Head of caudate nucleus (tissue), 42 donors: ENCODE measurements around the gene CC2D2A.
"Not testable (repeated sequence)": the region's sequence is repeated elsewhere in the genome, so short reads cannot be mapped to it uniquely, and the experiment has no call there.

Source experiments
- DNase-seq, 42 donors: peaks; one replicate each; pipeline versions ENCODE4 v3.0.0 to v3.0.0-alpha.2; 2020 to 2021; ENCODE audit warnings: mixed read lengths in 7 of 42
- intact Hi-C: fragments of 100-400 bp; cut with DNase I; formaldehyde crosslinking; loops from one replicate; pipeline ENCODE4 v1.15.0; 2022

The CC2D2A gene

DNA sequence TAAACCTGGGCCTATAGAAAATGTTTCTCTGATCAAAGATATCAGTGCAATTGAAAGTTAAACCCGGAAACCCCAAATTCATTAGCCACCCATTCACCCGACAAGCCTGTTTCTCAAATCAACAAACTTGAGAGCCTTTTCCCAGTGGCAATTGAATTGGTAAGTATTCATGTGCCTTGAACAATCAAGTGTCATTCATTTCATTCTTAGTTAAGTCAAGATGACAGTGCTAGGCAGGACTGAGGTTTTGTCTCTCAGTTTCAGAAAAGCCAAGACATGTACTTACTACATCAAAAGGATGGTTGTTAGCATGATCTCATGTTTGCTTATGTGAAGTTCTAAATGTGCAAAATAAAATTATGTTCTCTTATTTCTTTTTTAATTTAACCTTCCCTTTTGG, 32.3 kb downstream of the CC2D2A start:
- intact Hi-C loops = no loop called here
- DNase-seq = no peak

DNA sequence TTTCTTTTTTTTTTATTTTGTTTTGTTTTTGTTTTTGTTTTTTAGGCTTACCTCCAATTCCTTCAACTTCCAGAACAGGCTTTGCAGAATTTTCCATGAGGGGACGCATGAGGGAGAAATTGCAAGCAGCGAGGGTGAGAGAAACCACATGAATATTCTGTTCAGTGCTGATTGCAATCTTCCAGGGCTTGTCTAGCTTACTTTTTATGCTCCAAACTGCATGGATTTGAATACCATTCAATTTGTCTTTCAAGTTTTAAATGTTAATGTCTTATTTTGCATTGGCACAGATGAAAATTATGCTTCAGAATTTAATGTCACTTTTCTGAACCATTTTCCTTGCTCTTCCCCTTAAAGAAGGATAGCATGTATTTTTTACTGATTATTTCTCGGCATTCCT, 32.7 kb downstream of the CC2D2A start:
- no peak for DNase-seq
- intact Hi-C loops = no loop called here

DNA sequence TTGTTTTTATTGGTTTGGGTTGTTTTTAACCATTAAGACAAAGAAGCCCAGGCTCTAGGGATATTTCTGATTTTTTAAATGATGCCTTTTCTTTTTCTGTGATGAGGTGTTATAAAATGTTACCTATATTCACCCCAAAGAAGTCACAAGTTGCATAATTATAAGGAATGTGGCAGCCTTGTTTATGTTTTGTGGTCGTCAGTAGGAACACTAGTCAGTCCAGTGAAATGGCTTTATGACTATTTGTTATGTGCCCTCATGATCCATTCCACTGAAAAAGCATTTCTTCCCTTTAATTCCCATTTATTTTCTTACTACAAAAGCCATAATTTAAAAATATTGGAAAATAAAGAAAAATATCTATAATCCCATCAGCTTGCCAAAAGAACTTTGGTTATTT, 34.4 kb downstream of the CC2D2A start:
- no peak for DNase-seq
- intact Hi-C loops = no loop called here

DNA sequence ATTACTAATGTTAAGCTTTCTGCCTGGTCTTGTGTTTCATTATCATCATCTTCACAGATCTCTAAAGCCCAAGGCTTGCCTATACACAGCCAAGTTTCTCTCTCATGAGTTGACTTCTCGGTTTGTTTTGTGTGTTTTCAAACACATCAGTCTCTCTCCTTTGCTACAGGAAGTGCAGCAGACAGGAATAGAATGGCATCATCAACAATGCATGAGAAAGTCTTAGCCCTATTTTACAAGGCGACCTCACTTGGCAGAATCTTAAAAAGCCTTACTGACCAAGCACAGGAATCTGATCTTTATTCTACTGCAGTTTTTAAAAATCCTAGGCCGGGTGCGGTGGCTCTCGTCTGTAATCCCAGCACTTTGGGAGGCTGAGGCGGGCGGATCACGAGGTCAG, 36.8 kb downstream of the CC2D2A start:
- DNase-seq = no peak
- intact Hi-C loops = no loop called here

DNA sequence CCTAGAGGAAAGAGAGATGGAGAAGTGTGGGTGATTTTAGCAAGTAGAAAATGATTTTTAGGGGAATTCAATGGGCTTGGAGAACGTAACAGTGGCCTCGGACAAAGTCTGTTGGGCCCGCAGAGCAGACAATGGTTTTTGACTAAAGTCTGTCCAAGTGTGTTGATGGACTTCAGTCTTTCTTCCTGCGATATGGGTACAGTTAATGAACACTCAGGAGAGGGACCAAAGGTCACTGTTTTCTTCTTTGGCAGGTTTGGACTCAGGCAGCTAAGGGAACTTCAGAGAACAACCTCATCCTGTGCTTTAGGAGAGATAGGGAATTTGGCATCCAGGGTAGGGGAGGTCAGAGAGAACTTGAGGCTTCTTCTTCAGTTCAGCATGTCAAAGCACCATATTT, 38.0 kb downstream of the CC2D2A start:
- no peak for DNase-seq
- intact Hi-C loops = no loop called here

DNA sequence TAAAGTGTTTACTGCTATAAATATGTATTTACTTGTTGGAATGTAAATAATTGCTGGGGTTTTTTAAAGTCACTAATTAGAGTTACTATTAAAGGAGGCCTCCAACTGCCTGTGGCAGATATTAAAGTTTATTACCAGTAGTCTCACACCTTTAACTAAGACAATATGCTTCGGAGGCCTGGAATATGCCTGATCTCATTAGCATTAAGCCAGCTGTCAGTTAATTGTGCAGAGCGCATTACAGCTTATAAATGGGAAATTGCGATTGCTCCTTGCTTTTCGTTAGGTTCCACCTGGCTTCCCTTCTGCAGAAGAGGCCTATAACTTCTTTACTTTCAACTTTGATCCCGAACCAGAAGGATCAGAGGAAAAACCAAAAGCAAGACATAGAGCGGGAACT, 41.3 kb downstream of the CC2D2A start:
- DNase-seq = no peak
- intact Hi-C loops = no loop called here

DNA sequence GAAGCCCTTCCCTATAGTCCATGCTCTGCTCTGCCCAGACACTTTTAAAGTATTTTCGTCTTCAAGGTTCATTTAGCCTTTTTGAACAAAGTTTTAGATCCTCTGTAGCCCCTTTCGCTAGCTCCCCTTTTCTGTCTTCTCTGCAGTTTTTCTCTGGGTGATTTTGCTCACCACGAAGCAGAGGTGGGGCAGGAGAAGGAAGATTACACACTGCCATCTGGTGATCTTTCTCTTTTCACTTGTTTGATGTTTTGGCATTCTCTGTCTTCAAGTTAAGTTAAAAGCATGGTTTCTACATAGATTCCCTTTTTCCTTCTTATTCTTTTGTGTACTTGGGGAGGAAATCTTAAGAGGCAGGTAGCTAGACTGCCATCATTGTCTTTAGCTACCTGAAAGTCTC, 43.9 kb downstream of the CC2D2A start:
- intact Hi-C loops = no loop called here
- DNase-seq = no peak

DNA sequence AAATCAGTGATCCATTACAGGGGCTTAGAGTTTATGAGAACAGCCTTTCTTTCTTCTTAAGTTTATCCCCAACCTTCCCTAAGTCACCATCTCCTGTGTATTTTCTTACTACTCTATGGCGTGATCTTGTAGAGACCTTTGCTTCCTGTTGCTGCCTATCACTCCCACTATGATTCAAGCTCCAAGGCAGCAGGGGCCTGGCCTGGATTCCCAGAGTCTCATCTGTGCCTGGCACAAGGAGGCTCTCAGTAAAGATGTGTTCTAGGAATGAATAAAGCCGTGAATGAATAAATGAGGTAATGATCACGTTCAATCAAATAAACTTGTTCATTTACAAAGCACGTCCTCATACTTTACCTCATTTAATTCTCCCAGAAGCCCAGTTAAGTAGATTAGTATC, 45.4 kb downstream of the CC2D2A start:
- intact Hi-C loops = no loop called here
- DNase-seq = peak in 4 of 42 donors; percentile 7 to 46 (median 16)

DNA sequence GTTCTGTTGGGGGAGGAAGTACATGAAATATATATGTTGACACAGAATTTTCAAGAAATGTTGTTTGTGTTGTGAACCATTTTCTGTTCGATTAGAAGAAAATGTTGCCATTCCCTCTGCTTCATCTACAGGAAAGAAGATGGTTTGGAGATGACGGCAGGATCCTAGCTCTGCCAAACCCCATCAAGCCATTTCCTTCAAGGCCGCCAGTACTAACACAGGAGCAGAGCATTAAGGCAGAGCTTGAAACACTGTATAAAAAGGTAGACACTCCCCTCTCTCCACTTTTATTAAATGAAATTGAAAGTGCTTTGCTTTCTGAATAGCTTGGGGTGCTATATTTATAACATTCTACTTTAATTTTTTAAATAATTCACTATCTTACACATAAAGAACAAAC, 46.8 kb downstream of the CC2D2A start:
- no peak for DNase-seq
- intact Hi-C loops = no loop called here

DNA sequence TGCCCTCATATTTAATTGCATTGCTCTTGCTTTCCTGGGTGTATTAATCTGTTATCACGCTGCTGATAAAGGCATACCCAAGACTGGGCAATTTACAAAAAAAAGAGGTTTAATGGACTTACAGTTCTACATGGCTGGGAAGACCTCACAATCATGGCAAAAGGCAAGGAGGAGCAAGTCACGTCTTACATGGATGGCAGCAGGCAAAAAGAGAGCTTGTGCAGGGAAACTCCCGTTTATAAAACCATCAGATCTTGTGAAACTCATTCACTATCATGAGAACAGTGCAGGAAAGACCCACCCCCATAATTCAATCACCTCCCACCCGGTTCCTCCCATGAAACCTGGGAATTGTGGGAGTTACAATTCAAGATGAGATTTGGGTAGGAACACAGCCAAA, 48.0 kb downstream of the CC2D2A start:
- intact Hi-C loops, DNase-seq: not testable (repeated sequence)

DNA sequence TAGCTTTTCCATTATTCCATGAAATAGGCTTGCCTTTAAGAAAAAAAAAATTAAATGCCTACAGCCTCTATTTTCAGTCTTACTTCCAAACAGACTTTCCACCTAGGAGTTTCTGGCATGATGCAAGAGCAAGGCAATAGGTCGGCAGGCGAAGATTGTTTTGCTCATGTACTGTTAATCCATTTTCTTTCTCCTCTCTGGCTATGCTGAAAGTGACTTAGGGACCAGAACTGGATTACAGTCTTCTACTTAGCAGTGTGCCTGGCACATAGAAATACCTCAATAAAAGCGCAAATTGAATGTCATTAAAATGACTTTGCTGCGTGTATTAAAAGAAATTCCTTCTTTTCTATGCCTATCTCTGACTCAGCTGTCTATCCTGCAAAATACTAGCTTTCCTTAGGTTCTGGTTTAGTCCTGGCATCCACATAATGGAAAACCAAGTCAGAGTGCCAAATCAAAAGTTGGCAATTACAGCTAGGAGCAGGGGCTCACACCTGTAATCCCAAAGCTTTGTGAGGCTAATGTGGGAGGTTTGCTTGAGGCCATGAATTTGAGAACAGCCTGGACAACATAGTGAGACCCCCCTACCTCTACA, 51.9 kb downstream of the CC2D2A start:
- DNase-seq = no peak
- intact Hi-C loops = no loop called here

DNA sequence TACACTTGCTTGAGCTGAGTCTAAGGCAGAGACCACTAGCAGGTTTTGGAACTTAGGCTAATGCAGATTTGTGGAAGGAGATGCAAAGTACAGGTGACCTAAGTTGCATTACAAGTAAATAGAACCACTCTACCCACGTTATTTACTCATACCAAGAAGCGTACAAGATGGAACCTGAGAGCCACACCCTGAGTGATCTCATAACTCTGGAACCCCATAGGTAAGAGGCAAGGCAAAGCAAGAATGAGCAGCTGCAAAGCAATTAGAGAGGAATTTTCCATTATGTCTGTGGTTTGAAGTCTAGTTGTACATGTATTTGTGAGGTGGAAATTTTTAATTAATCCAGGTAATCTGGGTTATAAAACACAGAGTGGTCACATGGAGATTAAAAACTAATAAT, 55.4 kb downstream of the CC2D2A start:
- DNase-seq = no peak
- intact Hi-C loops = no loop called here

DNA sequence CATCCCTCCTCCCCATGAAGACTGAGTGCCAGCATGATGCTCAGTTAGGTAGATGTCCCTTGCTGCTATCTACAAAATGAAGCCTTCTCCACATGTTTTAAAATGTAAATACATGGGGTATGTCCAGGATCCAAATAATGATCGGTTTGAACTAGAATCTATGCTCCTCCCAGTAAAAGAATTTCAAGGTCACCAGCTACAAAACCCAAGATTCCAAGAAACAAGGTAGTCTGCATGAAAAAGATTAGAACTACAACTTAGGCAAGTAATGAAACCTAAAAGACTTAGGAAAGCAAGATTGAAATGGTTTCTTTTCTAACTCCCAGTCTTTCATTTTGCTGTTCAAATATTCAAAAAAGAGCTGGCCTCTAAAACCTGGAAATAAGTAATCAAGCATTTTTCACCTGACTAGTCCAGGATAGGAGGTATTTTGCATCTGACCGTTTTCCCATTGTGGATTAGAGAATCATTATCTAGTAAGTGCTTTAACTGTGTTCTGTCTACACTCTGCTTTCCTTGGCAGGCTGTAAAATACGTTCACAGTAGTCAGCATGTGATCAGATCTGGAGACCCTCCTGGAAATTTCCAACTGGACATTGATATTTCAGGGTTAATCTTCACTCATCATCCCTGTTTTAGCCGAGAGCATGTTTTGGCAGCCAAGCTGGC, 57.4 kb downstream of the CC2D2A start:
- no peak for DNase-seq
- intact Hi-C loops = no loop called here

DNA sequence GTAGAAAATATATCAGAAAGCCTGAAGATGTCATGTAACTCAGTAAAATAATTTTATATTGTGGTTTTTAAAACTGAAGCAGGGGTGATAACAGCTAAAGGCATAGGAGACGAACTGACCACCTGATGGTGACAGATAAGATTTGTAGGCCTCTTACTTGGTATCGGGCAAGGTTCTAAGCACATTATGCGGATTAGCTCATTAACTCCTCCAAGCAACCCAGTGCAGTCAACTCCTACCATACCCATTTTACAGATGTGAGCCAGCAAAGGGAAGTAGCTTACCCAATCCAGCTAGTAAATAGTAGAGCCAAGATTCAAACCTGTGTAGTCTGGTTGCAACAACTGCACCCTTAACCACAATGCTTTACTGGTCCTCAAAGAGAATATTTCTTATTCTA, 62.1 kb downstream of the CC2D2A start:
- intact Hi-C loops = no loop called here
- no peak for DNase-seq

DNA sequence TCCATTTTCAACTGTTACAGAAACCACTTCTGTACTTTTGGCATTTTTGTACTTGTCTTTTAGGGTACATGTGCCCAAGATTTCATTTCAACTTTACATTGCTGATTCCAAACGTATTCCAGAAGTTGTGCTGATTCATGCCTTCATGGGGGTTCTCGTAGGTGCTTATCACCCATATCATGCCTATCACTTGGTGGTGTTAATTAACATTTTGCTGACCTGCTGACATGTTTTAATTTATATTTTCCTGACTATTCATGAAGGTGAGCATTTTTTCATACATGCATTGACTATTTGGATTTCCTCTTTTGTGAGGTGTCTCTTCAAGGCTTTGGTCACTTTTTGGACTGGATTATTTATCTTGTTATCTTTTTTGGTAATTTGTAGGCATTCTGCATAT, 64.1 kb downstream of the CC2D2A start:
- intact Hi-C loops = no loop called here
- no peak for DNase-seq

DNA sequence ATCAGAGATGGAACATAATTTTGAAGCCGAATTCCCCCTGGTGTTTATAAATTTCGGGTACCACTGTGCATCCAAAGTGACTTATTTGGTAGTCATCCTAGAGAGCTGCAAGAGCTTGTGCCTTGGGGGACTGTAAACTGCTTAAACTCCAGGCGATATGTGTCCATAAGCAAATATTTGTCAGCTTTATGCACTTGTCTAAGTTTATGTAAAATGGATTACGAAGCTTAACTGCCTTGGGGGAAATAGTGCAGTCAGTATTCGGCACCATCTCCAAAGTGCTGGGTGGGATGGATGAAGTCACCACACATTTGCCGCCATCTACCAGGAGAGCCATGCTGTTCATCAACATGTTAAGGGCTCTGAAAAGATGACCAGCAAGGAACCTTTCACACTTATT, 65.9 kb downstream of the CC2D2A start:
- intact Hi-C loops = no loop called here
- no peak for DNase-seq

DNA sequence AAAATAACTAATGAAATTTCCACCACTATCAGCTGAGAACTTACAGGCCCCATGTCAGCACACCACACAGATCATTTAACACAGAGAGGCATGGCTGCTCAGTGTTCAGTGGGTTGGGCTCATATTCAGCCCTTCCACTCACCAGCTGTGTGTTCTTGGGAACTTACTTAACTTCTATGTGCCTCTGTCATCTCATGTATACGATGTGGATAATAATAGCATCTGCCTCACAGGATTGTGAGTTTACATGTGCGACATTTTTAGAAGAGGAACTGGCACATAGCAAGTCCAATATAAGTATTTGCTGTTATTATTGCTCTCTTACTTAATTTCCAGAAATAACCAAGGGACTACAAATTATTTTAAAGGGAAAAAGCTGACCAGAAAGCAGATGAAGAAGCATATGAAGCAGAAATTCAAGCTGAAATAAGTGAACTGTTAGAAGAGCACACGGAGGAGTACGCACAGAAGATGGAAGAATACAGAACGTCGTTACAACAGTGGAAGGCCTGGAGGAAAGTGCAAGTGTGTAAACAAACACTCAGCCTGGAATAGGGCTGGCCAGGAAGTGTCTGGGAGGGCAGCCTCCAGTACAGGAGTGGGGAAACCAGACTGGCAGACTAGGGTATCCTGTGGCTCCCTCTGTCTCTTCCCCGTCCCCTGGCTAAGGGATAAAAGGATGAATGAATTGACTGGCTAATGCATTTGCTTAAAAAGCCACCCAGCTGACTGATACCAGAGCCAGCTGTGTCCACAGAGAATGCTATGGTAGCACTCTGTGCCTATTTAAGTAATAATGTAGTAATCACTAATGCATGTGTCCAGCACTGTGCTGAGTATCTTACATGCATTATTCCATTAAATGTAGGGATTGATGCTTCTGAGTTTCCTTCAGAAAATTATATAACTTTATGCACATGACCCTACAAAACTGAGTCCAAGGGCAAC, 67.1 kb downstream of the CC2D2A start:
- intact Hi-C loops = no loop called here
- no peak for DNase-seq

DNA sequence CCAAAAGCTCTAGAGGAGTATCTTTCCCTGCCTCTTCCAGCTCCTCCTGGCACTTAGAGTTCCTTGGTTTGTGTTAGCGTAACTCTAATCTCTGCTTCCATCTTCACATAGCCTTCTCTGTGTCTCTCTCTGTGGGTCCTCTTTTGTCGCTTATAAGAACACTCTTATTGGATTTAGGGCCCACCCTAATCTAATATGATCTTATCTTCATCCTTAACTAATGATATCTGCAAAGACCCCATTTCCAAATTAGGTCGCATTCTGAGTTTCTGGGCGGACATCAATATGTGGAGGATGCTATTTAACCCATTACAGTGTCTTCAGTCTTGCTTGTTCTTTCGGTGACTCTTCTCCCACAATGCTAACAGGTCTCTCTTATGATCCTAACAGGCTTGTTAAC, 72.3 kb downstream of the CC2D2A start:
- intact Hi-C loops = no loop called here
- no peak for DNase-seq

DNA sequence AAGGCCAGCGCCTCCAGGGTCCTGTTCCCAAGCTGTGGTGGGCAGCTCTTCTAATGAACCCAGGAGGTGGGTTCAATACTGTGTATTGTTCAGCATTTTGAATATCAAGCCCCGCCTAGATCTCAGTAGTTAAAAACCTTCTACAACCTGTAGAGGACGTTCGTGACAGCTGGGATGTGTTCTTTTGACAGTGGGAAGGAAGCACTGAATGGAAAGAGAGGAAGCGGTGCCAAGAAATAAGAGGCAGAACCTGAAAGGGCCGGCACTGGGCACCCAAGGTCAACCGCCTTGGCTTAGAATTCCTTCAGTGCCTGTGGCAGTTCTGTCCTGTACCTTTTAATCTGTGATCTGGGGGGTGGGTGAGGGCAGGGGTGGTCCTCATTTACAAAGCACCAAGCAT, 73.1 kb downstream of the CC2D2A start:
- no peak for DNase-seq

DNA sequence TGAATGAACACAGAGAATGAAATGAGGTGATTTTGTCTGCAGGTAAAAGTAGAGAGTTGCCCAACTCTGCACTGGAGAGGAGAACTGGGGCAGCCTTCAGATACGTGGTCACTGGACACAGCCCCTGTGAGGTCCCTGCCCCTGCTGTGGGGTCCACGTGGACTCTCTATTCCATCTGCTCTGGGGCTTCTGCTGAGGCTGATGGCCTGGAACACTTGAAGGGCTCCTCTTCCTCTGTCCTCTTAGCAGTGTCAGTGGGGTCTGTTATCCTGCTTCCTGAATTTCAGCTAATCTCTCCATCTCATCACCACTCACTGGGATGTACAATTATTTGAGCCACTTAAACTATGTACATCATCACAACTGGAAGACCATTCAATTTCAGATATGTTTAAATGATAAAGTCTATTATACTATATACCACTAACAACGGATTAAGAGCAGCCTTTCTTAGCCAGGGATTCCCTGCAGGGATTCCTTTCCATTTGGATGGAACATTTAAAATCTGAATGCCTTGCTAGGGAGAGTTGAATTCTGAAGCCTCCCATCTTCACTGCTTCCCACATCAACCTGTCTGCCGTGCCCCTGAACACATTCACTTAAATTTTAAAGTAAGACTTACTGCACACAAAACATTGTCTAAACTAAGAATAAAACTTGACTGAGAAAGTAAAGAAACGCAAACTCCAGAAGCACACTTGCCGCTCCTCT, 74.0 kb downstream of the CC2D2A start:
- no peak for DNase-seq

More for the DNA sequence above, 73.1 kb downstream of the CC2D2A start:
- intact Hi-C loops = no loop called here

More for the DNA sequence above, 74.0 kb downstream of the CC2D2A start:
- intact Hi-C loops = no loop called here
